Osteoblast (primary cell): Measurements from ENCODE around the gene COL4A1. TPM values are rescaled to one million over a fixed set of nuclear protein-coding genes. Genes with fewer than 3 reads are reported as not detected.

ENCODE experiments used
- DNase-seq: peaks from one replicate; pipeline ENCODE4 v3.0.0; 2011; ENCODE audit warnings: low spot score, mixed read lengths; ENCODE audit not compliant: insufficient read length; ENCODE audit errors: missing footprints
- H2AFZ ChIP-seq: 2 replicates; pipeline ENCODE4 v1.6.0; 2011; ENCODE audit warnings: mild to moderate bottlenecking, low read length
- H3K27ac ChIP-seq: 2 replicates; pipeline ENCODE4 v1.5.1; 2011; ENCODE audit warnings: mild to moderate bottlenecking, low read depth, low read length, moderate library complexity
- H3K27me3 ChIP-seq: 2 replicates; pipeline ENCODE4 v1.6.0; 2012; ENCODE audit warnings: mild to moderate bottlenecking, control low read depth, inconsistent platforms, low read length, moderate library complexity; ENCODE audit not compliant: insufficient read depth
- H3K36me3 ChIP-seq: 2 replicates; pipeline ENCODE4 v1.5.1; 2011; ENCODE audit warnings: mild to moderate bottlenecking, low read length, control low read depth, moderate library complexity; ENCODE audit not compliant: insufficient read depth
- H3K4me1 ChIP-seq: 2 replicates; pipeline ENCODE4 v1.5.1; 2011; ENCODE audit warnings: mild to moderate bottlenecking, low read length, control low read depth, moderate library complexity; ENCODE audit not compliant: insufficient read depth
- H3K4me2 ChIP-seq: 2 replicates; pipeline ENCODE4 v1.6.0; 2011; ENCODE audit warnings: mild to moderate bottlenecking, low read length; ENCODE audit not compliant: insufficient read depth
- H3K4me3 ChIP-seq: fragments of 200-600 bp; sonication (generic); 3 replicates; pipeline ENCODE4 v1.5.1; 2012; ENCODE audit warnings: mild to moderate bottlenecking, low read length, inconsistent platforms; ENCODE audit not compliant: insufficient read depth
- H3K79me2 ChIP-seq: 2 replicates; pipeline ENCODE4 v1.6.0; 2012; ENCODE audit warnings: mild to moderate bottlenecking, low read length, control low read depth, inconsistent platforms; ENCODE audit not compliant: insufficient read depth
- H3K9me3 ChIP-seq: 2 replicates; pipeline ENCODE4 v1.5.1; 2011; ENCODE audit warnings: low read depth, low read length, control low read depth
- H4K20me1 ChIP-seq: 2 replicates; pipeline ENCODE4 v1.6.0; 2012; ENCODE audit warnings: mild to moderate bottlenecking, low read length, control low read depth; ENCODE audit not compliant: insufficient read depth
- total RNA-seq: library from RNA; depleted of rRNA; stranded (reverse); fragments of >200 nt; gene quantifications from 2 replicates; pipeline ENCODE4 v1.2.3, GENCODE V29; 2012
- TF ChIP-seq, protein P1 (sequence below): IDR thresholded peaks from 2 replicates; pipeline ENCODE4 v1.5.1; 2011; ENCODE audit warnings: mild to moderate bottlenecking, low read depth, low read length, moderate library complexity; ENCODE audit errors: extremely low read depth

COL4A1 gene
- total RNA-seq, 1 donor: 412 TPM

DNA sequence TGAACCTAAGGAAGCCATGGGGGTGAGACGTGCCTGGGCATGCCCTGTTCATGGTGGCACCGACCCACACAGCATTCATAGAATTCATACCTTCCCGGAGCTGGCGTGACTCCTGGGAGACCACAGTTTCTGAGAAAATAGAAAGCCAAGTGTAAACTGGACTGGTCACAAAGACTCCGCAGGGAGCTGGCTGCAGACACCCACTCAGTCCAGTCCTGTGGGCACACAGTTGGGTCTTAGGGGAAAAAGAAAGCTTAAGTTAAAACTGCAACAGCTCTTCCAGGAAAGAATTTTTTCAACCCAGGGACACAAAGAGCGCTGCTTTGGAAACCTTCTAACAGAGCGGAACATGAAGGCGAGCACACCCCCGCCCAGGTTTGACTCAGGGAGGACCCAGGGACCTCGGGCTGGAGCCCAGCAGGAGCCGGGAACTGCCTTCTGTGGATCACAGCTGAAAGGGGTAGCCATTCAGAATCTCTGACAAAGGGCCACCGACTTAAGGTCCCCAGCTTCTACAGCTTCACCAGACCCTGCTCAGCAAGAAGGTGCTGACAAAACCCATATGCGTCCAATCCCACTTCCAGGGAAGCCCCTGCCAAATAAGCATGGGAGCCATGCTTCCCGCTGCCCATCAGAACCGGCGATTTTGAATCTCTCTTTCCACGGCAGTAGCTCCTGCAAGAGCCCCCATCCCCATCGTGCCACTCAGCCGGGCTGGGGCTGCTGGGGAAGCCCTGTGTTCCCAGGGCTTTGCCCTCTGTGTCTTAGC lies 183.7 kb downstream of the COL4A1 start:
- Histone ChIP-seq H3K4me2 (peak overlapping the region; percentile 73), H2AFZ (peak overlapping the region; percentile 64), H3K4me3 (peak overlapping the region; percentile 46), H3K27me3 (no peaks in the 10 kb centered on the region), H3K4me1 (peaks cover 45% of the 10 kb centered on the region), H4K20me1 (no peaks in the 10 kb centered on the region), H3K27ac (peak overlapping the region; percentile 58), H3K36me3 (no peaks in the 10 kb centered on the region), H3K9me3 (no peaks in the 10 kb centered on the region), H3K79me2 (no peaks in the 10 kb centered on the region)
- TF ChIP-seq, protein P1, sequence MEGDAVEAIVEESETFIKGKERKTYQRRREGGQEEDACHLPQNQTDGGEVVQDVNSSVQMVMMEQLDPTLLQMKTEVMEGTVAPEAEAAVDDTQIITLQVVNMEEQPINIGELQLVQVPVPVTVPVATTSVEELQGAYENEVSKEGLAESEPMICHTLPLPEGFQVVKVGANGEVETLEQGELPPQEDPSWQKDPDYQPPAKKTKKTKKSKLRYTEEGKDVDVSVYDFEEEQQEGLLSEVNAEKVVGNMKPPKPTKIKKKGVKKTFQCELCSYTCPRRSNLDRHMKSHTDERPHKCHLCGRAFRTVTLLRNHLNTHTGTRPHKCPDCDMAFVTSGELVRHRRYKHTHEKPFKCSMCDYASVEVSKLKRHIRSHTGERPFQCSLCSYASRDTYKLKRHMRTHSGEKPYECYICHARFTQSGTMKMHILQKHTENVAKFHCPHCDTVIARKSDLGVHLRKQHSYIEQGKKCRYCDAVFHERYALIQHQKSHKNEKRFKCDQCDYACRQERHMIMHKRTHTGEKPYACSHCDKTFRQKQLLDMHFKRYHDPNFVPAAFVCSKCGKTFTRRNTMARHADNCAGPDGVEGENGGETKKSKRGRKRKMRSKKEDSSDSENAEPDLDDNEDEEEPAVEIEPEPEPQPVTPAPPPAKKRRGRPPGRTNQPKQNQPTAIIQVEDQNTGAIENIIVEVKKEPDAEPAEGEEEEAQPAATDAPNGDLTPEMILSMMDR: no peak
- DNase-seq: no peak

DNA sequence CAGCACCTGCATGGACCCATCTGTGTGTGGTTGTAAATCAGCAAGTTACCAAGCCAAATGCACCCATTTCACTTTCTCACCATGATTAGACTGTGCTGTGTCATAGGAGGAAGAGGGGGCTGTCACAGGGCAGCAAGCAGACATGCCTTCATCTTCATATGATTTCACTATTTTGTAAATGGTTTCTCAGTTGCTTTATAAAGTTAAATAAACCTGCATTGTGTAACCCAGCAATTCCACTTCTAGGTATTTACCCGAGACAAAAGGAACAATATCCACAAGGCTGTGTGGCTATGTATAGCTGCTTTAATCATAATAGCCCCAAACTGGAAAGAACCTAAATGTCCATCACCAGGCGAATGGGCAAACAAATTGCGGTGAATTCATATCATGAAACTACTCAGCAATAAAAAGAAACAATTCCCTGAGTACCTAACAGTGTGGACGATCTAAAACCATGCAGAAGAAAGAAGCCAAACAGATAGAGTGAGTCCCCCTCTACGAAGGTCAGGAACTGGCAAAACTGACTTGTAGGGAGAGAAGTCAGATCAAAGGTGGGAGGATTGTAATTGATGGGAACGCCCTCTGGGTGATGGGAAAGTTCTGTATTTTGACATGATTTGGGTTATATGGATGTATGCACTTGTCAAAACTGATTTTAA lies 185.4 kb downstream of the COL4A1 start:
- H4K20me1 ChIP-seq: no peaks in the 10 kb centered on the region
- no peaks in the 10 kb centered on the region for H3K9me3 ChIP-seq

GRCh38 chr13:110119935-110120905 lies 186.7 kb downstream of the COL4A1 start:
- Histone ChIP-seq H3K4me2 (no peak overlapping the region), H3K9me3 (no peaks in the 10 kb centered on the region), H4K20me1 (no peaks in the 10 kb centered on the region), H3K79me2 (no peaks in the 10 kb centered on the region), H3K27ac (no peak overlapping the region), H2AFZ (no peak overlapping the region), H3K4me1 (peaks cover 18% of the 10 kb centered on the region), H3K27me3 (no peaks in the 10 kb centered on the region), H3K4me3 (no peak overlapping the region), H3K36me3 (no peaks in the 10 kb centered on the region)
- TF ChIP-seq, protein P1: no peak
- DNase-seq: no peak

More for the DNA sequence above, 185.4 kb downstream of the COL4A1 start:
- Histone ChIP-seq H3K79me2 (no peaks in the 10 kb centered on the region), H3K36me3 (no peaks in the 10 kb centered on the region), H3K4me3 (no peak overlapping the region), H2AFZ (no peak overlapping the region), H3K4me1 (peaks cover 29% of the 10 kb centered on the region), H3K4me2 (no peak overlapping the region), H3K27me3 (no peaks in the 10 kb centered on the region), H3K27ac (no peak overlapping the region)
- no peak for DNase-seq
- TF ChIP-seq, protein P1: no peak
